Measurements from ENCODE around the gene CMTM7.
A peak's percentile ranks its signal among the peaks of the same experiment; 100 is the strongest.

The CMTM7 gene, protein sequence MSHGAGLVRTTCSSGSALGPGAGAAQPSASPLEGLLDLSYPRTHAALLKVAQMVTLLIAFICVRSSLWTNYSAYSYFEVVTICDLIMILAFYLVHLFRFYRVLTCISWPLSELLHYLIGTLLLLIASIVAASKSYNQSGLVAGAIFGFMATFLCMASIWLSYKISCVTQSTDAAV

DNA sequence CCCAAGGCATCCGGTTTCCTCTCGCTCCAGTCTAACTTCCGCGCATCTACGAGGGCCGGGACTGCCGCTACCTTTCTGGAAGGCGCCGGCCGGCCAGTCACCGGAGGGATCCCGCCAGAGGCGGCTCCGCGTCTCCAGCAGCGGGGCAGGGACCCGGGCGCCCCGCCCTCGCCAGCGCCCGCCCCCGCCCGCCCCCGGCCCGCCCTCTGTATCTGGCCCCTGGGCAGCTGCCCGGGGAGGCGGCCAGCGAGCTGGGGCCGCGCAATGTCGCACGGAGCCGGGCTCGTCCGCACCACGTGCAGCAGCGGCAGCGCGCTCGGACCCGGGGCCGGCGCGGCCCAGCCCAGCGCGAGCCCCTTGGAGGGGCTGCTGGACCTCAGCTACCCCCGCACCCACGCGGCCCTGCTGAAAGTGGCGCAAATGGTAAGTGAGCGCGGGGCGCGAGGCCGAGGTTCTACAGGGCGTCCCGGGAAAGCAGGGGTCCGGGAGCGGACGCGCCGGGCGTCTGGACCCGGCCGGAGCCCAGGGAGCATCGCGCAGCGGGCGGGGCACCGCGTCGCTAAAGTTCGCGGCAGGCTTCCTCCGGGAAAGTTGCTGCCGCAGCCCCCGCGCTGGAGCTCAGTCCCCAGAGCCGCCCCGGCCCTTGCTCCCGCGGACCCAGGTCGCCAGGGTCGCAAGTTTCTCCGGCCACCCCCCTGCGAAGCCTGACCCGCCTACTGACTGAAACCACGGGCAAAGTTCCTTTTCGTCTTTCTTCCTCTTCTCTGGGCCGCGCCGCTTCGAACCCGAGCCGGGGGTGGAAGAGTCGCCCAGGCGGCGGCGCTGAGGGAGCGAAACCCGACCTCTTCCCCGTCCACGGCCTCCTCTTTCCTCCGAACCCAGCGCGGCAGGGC, at the start of gene CMTM7:
Gene CMTM7, plus strand, starts transcription at position 211 of the 893 bp plus-strand sequence. Its CDS starts 54 bp downstream, at position 265.
- Histone ChIP-seq H3K27me3 (ENCODE audit: control insufficient read depth, insufficient read depth, low read length) (no peaks in the 10 kb centered on the region), H3K4me3 (ENCODE audit: low read length) (peak within 1 kb of the TSS; percentile 76), H3K27ac (ENCODE audit: low read length) (no peak within 1 kb of the TSS), H3K36me3 (ENCODE audit: control insufficient read depth, insufficient read depth, low read length) (no peaks in the 10 kb centered on the region), H3K4me1 (ENCODE audit: control insufficient read depth, insufficient read depth, low read length) (no peaks in the 10 kb centered on the region), H3K9me3 (ENCODE audit: control insufficient read depth, insufficient read depth, low read length) (no peaks in the 10 kb centered on the region)
- no CpG with 5 or more reads among the region's 107 CpGs for WGBS (ENCODE audit: insufficient coverage, insufficient read length)
- no peak for DNase-seq (ENCODE audit: low read depth, low spot score)

DNA sequence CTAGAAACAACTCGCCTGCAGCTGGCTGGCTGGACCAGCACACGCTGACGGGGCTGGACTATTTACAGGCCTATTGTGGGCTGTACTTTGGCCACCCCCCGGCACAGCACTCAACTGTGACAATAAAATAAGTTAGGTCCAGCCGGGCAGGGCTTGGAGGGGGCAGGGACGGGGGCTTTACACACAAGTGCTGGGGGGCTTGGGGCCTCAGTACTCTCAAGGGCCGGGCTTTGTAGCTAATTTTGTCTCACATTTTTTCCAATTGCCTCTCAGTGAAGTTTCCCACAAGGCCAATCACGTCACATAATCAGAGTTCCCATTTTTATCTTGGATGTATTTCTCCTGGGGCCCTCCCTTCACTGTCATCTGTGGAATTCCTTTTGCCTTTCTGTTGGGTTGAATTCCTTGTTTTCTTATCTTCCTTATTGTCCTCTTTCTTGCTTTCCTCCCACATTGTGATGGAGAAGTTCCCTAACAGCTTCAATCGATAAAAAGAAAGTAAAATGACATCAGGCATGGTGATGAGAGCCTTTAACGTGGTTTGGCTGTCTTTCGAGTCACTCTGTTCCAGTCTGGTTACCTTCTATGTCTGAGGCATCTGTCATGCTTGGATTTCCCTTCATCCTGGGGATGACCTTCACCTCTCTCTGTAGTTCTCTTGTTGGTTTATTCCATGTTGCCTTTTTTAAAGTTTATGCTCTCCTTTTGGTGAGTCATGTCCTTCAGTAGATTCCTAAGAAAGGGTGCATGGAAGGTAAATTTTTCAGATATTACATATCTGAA, 44.1 kb upstream of the CMTM7 start:
- no peaks in the 10 kb centered on the region; the same call in 1 of the 2 replicates for H3K4me1 ChIP-seq (ENCODE audit: control insufficient read depth, insufficient read depth, low read length)
- H3K27ac ChIP-seq (ENCODE audit: low read length) = no peak overlapping the region
- no peaks in the 10 kb centered on the region for H3K36me3 ChIP-seq (ENCODE audit: control insufficient read depth, insufficient read depth, low read length)
- no peak overlapping the region for H3K4me3 ChIP-seq (ENCODE audit: low read length)
- DNase-seq (ENCODE audit: low read depth, low spot score) = no peak
- no peaks in the 10 kb centered on the region for H3K27me3 ChIP-seq (ENCODE audit: control insufficient read depth, insufficient read depth, low read length)
- no peaks in the 10 kb centered on the region for H3K9me3 ChIP-seq (ENCODE audit: control insufficient read depth, insufficient read depth, low read length)
- no CpG with 5 or more reads among the region's 11 CpGs for WGBS (ENCODE audit: insufficient coverage, insufficient read length)

DNA sequence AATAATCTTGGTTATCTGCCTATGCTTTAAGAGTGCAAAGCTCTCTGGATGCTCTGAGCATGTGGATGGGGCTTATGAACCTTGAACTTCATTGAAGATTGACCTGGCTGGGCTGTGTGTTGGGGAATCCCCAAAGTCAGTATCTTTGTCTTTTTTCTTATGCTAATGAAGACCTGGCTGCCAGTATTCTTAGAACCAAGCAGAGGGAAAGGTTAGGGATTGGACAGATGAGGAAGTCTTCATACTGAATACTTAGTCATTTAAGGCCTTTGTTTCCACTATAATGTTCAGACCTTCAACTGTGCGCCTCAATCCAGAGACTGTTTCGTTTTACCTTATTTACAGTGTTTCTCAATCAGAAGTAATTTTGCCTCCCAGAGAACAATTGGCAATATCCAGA, 42.5 kb upstream of the CMTM7 start:
- WGBS (ENCODE audit: insufficient coverage, insufficient read length) = no CpG with 5 or more reads among the region's 2 CpGs

DNA sequence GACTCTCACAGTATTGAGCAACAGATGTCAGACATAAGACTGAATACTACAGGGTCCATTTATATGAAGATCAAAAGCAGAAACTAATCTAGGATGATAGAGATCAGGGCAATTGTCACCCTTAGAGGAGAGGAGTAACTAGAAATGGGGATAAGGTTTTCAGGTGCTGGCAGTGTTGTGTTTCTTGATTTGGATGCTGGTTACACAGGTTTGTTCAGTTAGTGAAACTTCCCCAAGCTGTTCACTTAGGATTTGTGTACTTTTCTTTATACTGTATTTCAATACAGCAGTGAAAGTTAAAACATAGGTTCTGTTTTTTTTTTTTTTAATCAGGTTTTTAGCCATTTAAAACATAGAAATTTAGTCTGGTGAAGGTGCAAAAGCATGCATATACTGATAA, 39.1 kb upstream of the CMTM7 start:
- H3K4me1 ChIP-seq (ENCODE audit: control insufficient read depth, insufficient read depth, low read length) = no peaks in the 10 kb centered on the region; the same call in 1 of the 2 replicates
- no peak overlapping the region for H3K4me3 ChIP-seq (ENCODE audit: low read length)
- H3K36me3 ChIP-seq (ENCODE audit: control insufficient read depth, insufficient read depth, low read length) = no peaks in the 10 kb centered on the region
- no peaks in the 10 kb centered on the region for H3K9me3 ChIP-seq (ENCODE audit: control insufficient read depth, insufficient read depth, low read length)
- no peak for DNase-seq (ENCODE audit: low read depth, low spot score)
- no peak overlapping the region for H3K27ac ChIP-seq (ENCODE audit: low read length)
- no peaks in the 10 kb centered on the region for H3K27me3 ChIP-seq (ENCODE audit: control insufficient read depth, insufficient read depth, low read length)

More for the DNA sequence above, 42.5 kb upstream of the CMTM7 start:
- no peak overlapping the region for H3K27ac ChIP-seq (ENCODE audit: low read length)
- no peaks in the 10 kb centered on the region; the same call in 1 of the 2 replicates for H3K4me1 ChIP-seq (ENCODE audit: control insufficient read depth, insufficient read depth, low read length)
- no peak overlapping the region for H3K4me3 ChIP-seq (ENCODE audit: low read length)
- no peak for DNase-seq (ENCODE audit: low read depth, low spot score)
- no peaks in the 10 kb centered on the region for H3K36me3 ChIP-seq (ENCODE audit: control insufficient read depth, insufficient read depth, low read length)
- H3K9me3 ChIP-seq (ENCODE audit: control insufficient read depth, insufficient read depth, low read length) = no peaks in the 10 kb centered on the region
- H3K27me3 ChIP-seq (ENCODE audit: control insufficient read depth, insufficient read depth, low read length) = no peaks in the 10 kb centered on the region

DNA sequence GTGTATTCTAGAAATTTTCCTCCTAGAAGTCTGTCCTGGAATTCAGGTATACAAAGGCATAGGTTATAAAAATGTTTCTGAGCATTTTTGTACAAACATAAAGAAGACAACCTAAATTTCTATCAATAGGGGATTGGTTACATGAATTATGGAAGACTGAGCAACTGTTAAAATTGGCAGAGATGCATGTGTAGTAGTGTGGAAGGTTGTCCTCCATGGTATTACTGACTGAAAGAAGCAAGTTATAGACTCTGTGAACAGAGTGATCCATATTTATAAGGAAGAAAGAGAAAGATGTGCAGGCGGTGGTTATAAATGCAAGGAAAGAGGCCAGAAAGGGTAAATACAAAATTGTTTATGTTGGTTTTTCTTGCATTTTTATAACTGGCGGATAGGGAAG, 38.3 kb upstream of the CMTM7 start:
- Histone ChIP-seq H3K36me3 (ENCODE audit: control insufficient read depth, insufficient read depth, low read length) (no peaks in the 10 kb centered on the region), H3K27ac (ENCODE audit: low read length) (no peak overlapping the region), H3K9me3 (ENCODE audit: control insufficient read depth, insufficient read depth, low read length) (no peaks in the 10 kb centered on the region), H3K4me3 (ENCODE audit: low read length) (no peak overlapping the region), H3K27me3 (ENCODE audit: control insufficient read depth, insufficient read depth, low read length) (no peaks in the 10 kb centered on the region), H3K4me1 (ENCODE audit: control insufficient read depth, insufficient read depth, low read length) (no peaks in the 10 kb centered on the region; the same call in 1 of the 2 replicates)
- WGBS (ENCODE audit: insufficient coverage, insufficient read length) = no CpG with 5 or more reads among the region's 2 CpGs
- DNase-seq (ENCODE audit: low read depth, low spot score) = no peak

DNA sequence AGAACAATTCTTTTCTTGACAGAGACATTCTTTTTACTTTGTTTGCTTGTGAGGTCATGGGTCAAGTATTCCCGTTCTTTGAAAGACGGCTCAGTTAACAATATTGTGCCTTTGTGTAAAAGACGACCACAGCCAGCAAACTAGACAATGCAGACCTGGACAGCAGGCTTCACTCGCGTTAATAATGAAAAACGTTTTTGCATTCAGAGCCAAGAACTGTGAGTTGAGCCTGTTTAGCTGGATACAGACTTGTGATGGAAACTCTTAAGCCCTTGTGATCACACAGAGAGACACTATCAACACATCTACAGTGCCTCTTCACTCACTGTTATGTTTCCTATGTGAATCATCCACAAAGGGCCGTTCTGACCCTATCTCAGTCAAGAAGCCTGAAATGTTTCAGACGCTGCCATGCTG, 37.3 kb upstream of the CMTM7 start:
- H3K9me3 ChIP-seq (ENCODE audit: control insufficient read depth, insufficient read depth, low read length) = no peaks in the 10 kb centered on the region
- no peaks in the 10 kb centered on the region for H3K36me3 ChIP-seq (ENCODE audit: control insufficient read depth, insufficient read depth, low read length)
- no peak overlapping the region for H3K27ac ChIP-seq (ENCODE audit: low read length)
- WGBS (ENCODE audit: insufficient coverage, insufficient read length) = no CpG with 5 or more reads among the region's 8 CpGs
- no peaks in the 10 kb centered on the region for H3K27me3 ChIP-seq (ENCODE audit: control insufficient read depth, insufficient read depth, low read length)
- H3K4me3 ChIP-seq (ENCODE audit: low read length) = no peak overlapping the region
- H3K4me1 ChIP-seq (ENCODE audit: control insufficient read depth, insufficient read depth, low read length) = 0 out of 2 replicates have a peak, but pooled peaks cover 2% of the 10 kb centered on the region
- DNase-seq (ENCODE audit: low read depth, low spot score) = no peak

DNA sequence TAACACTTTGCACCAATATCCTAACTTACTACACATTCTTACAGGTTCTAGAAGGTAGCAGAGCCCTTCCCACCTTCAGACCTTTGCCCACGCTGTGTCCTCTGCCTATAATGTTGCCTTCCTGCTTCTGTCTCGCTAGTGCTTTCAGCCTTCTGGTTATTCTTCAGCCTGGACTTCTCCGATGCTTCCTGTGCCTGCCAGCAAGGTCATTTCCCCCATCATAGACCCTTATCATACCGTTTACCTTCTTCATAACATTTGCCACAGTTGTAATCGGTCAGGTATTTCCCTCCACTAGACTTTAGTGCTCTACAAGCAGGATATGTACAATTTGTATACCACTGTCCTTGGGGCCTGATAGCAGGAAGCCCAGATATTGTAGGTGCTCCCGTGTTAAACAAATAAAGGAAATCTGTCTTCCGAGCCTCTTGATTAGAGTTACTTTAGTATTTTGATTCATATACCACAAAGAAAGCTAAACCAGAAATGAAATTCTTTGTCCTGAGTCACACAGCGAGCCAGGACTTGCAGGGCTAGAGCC, 35.8 kb upstream of the CMTM7 start:
- Histone ChIP-seq H3K27me3 (ENCODE audit: control insufficient read depth, insufficient read depth, low read length) (no peaks in the 10 kb centered on the region), H3K9me3 (ENCODE audit: control insufficient read depth, insufficient read depth, low read length) (no peaks in the 10 kb centered on the region), H3K36me3 (ENCODE audit: control insufficient read depth, insufficient read depth, low read length) (no peaks in the 10 kb centered on the region), H3K4me1 (ENCODE audit: control insufficient read depth, insufficient read depth, low read length) (peaks cover 3% of the 10 kb centered on the region; the same call in 1 of the 2 replicates), H3K4me3 (ENCODE audit: low read length) (no peak overlapping the region), H3K27ac (ENCODE audit: low read length) (no peak overlapping the region)
- no CpG with 5 or more reads among the region's 8 CpGs for WGBS (ENCODE audit: insufficient coverage, insufficient read length)
- no peak for DNase-seq (ENCODE audit: low read depth, low spot score)

DNA sequence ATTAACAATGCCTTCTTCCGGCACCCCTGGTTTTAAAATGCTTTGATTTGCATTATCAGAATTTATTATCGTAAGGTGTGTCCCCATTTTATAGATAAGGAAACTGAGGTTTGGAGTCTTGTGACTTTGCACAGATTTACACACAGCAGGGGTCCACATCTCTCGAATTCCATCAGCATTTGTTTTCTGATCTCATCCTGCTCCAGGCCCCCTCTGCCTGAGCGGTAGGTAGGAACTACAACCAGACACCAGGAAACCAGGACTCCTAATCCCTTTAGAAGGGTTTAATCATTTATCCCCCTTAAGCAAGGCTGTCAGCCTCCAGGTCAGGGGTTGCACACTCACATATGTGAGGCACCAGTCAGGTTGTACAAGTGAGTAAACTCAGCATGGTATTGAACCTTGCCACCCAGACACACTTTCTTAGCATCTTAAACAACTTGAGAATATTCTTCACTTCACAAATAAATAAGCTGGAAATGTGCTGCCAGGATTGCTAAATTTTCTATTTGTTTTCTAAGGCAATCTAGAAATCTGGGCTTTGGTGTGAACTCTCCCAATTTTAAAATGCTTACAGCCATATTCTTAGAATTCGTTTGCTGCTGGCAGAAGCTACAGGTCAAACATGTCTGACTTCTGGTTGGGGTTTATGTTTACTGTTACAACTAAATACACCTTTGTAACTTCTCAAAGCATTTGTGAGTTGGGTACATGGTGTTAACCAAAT, 31.7 kb upstream of the CMTM7 start:
- WGBS (ENCODE audit: insufficient coverage, insufficient read length) = no CpG with 5 or more reads among the region's 5 CpGs
- Histone ChIP-seq H3K4me3 (ENCODE audit: low read length) (no peak overlapping the region), H3K27me3 (ENCODE audit: control insufficient read depth, insufficient read depth, low read length) (no peaks in the 10 kb centered on the region), H3K27ac (ENCODE audit: low read length) (no peak overlapping the region), H3K4me1 (ENCODE audit: control insufficient read depth, insufficient read depth, low read length) (peaks cover 3% of the 10 kb centered on the region; the same call in 1 of the 2 replicates), H3K9me3 (ENCODE audit: control insufficient read depth, insufficient read depth, low read length) (no peaks in the 10 kb centered on the region), H3K36me3 (ENCODE audit: control insufficient read depth, insufficient read depth, low read length) (no peaks in the 10 kb centered on the region)
- no peak for DNase-seq (ENCODE audit: low read depth, low spot score)

DNA sequence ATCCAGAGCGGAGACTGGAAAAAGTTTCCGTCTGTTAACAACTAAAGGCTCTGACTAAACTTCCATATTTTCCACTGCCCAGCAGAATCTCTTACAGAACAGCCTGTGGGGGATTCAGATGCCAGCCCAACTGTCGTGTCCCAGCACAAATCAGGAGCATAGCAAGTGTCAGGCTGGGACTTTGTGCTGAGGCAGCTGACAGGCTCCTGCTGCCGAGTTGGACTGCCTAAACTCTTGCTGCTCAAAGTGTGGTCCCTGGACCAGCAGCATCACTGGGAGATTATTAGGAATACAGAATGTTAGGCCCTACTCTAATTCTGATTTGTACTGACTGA, 31.2 kb upstream of the CMTM7 start:
- no peaks in the 10 kb centered on the region for H3K27me3 ChIP-seq (ENCODE audit: control insufficient read depth, insufficient read depth, low read length)
- H3K4me3 ChIP-seq (ENCODE audit: low read length) = no peak overlapping the region
- DNase-seq (ENCODE audit: low read depth, low spot score) = no peak
- WGBS (ENCODE audit: insufficient coverage, insufficient read length) = no CpG with 5 or more reads among the region's 4 CpGs
- H3K36me3 ChIP-seq (ENCODE audit: control insufficient read depth, insufficient read depth, low read length) = no peaks in the 10 kb centered on the region
- H3K27ac ChIP-seq (ENCODE audit: low read length) = no peak overlapping the region
- peaks cover 3% of the 10 kb centered on the region; the same call in 1 of the 2 replicates for H3K4me1 ChIP-seq (ENCODE audit: control insufficient read depth, insufficient read depth, low read length)
- no peaks in the 10 kb centered on the region for H3K9me3 ChIP-seq (ENCODE audit: control insufficient read depth, insufficient read depth, low read length)

All from iPS DF 6.9 (cell line).